Colon (tissue), 2 donors: Measurements from ENCODE around the gene SLC41A3.
"Not testable (repeated sequence)": the region's sequence is repeated elsewhere in the genome, so short reads cannot be mapped to it uniquely, and the experiment has no call there.

Experiments
- FAIRE-seq: peaks from 2 replicates; lab custom pipeline; 2012; peaks lifted over from hg19 to GRCh38; lab: Jason Lieb, UNC
- donor health status: control.
- donor health status: control.

The SLC41A3 gene

GRCh38 chr3:126082362-126083137 lies 1.4 kb downstream of the SLC41A3 start:
- FAIRE-seq: no peak

- FAIRE-seq: no peak
Measured at GRCh38 chr3:126081618-126082361, 2.1 kb downstream of the SLC41A3 start.

- FAIRE-seq: no peak
Measured at GRCh38 chr3:126080970-126081369, 3.0 kb downstream of the SLC41A3 start.

GRCh38 chr3:126078866-126079265 lies 5.1 kb downstream of the SLC41A3 start:
- no peak for FAIRE-seq

GRCh38 chr3:126077754-126078153 lies 6.2 kb downstream of the SLC41A3 start:
- no peak for FAIRE-seq

- no peak for FAIRE-seq
Measured at GRCh38 chr3:126076140-126076539, 7.8 kb downstream of the SLC41A3 start.

GRCh38 chr3:126070146-126070545 lies 13.8 kb downstream of the SLC41A3 start:
- no peak for FAIRE-seq

- FAIRE-seq: no peak
Measured at GRCh38 chr3:126067959-126068358, 16.0 kb downstream of the SLC41A3 start.

- not testable (repeated sequence) for FAIRE-seq
Measured at GRCh38 chr3:126066676-126067075, 17.2 kb downstream of the SLC41A3 start.

GRCh38 chr3:126065876-126066275 lies 18.0 kb downstream of the SLC41A3 start:
- no peak for FAIRE-seq

- no peak for FAIRE-seq
Measured at GRCh38 chr3:126064627-126065258, 19.2 kb downstream of the SLC41A3 start.

- FAIRE-seq: no peak
Measured at GRCh38 chr3:126063358-126063965, 20.5 kb downstream of the SLC41A3 start.

- FAIRE-seq: no peak
Measured at GRCh38 chr3:126061301-126062032, 22.5 kb downstream of the SLC41A3 start.

- no peak for FAIRE-seq
Measured at GRCh38 chr3:126060613-126061145, 23.2 kb downstream of the SLC41A3 start.

- FAIRE-seq: no peak
Measured at GRCh38 chr3:126058666-126059065, 25.3 kb downstream of the SLC41A3 start.

GRCh38 chr3:126057936-126058335 lies 26.0 kb downstream of the SLC41A3 start:
- no peak for FAIRE-seq

GRCh38 chr3:126057501-126057819 lies 26.5 kb downstream of the SLC41A3 start:
- no peak for FAIRE-seq

- FAIRE-seq: no peak
Measured at GRCh38 chr3:126056681-126057500, 27.0 kb downstream of the SLC41A3 start.

GRCh38 chr3:126056088-126056487 lies 27.8 kb downstream of the SLC41A3 start:
- no peak for FAIRE-seq

GRCh38 chr3:126054870-126055269 lies 29.1 kb downstream of the SLC41A3 start:
- no peak for FAIRE-seq
